Endothelial cell (in vitro differentiated cells): ENCODE measurements around the gene CEP85. TPM values are rescaled to one million over a fixed set of nuclear protein-coding genes. Genes with fewer than 3 reads are reported as not detected.

Source experiments
- DNase-seq: peaks from one replicate; pipeline ENCODE4 v3.0.0; 2021; ENCODE audit warnings: low spot score
- H3K27ac Mint-ChIP-seq: one replicate; pipeline ENCODE4 v1.8.0; 2021; ENCODE audit warnings: mixed read lengths, inconsistent platforms; ENCODE audit not compliant: unreplicated experiment
- H3K27me3 Mint-ChIP-seq: one replicate; pipeline ENCODE4 v1.8.0; 2021; ENCODE audit warnings: mild to moderate bottlenecking, moderate library complexity, mixed read lengths, inconsistent platforms; ENCODE audit not compliant: unreplicated experiment
- H3K36me3 Mint-ChIP-seq: one replicate; pipeline ENCODE4 v1.8.0; 2021; ENCODE audit warnings: mild to moderate bottlenecking, low read depth, mixed read lengths, inconsistent platforms; ENCODE audit not compliant: unreplicated experiment
- H3K4me1 Mint-ChIP-seq: one replicate; pipeline ENCODE4 v1.8.0; 2021; ENCODE audit warnings: mild to moderate bottlenecking, mixed read lengths, inconsistent platforms; ENCODE audit not compliant: unreplicated experiment
- H3K4me3 Mint-ChIP-seq: one replicate; pipeline ENCODE4 v1.8.0; 2021; ENCODE audit warnings: mild to moderate bottlenecking, mixed read lengths, inconsistent platforms; ENCODE audit not compliant: unreplicated experiment
- H3K9me3 Mint-ChIP-seq: one replicate; pipeline ENCODE4 v1.8.0; 2021; ENCODE audit warnings: mixed read lengths, inconsistent platforms; ENCODE audit not compliant: unreplicated experiment
- total RNA-seq: library from RNA; stranded (reverse); fragmentation: NEBNext Ultra II Directional; extraction: Animal tissue kit (Norgen Biotek cat#: 25700); gene quantifications from one replicate; pipeline ENCODE4 v1.2.1, GENCODE V29; 2021; ENCODE audit not compliant: unreplicated experiment
- TF ChIP-seq, protein P1 (sequence below): fragments of 200-600 bp; sonication (generic); IDR thresholded peaks from one replicate; pipeline ENCODE4 v1.5.0; 2021; ENCODE audit warnings: antibody characterized with exemption; ENCODE audit not compliant: unreplicated experiment

The CEP85 gene
- total RNA-seq, 1 donor from 2014 or later, result 9.7 TPM

DNA sequence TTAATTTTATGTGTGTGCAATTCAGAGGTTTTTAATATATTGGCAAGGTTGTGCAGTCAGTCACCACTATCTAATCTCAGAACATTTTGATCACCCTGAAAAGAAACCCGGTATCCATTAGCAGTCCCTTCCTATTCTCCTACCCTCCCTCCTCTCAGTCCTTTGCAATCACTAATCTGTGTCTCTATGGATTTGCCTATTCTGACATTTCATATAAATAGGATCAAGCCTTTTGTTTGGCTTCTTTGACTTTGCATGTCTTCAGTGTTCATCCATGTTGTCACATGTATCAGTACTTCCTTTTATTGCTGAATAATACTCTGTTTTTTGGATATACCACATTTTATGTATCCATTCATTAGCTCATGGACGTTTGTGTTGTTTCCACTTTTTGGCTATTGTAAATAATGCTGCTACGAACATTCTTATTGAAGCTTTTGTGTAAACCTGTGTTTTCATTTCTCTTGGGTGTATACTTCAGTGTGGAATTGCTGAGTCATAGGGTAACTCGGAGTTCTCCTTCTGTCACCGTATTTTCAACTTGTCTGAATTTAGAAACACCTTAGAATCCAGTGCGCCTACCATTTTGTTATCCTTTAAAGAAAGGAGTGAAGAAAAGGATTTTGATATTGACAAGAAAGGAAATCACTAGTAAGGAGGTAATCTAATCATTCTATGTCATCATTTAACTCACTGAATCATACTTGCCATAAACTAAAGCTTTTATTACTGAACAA, 3.4 kb downstream of the CEP85 start:
- H3K9me3 Mint-ChIP-seq, result no peaks in the 10 kb centered on the region
- no peak for DNase-seq
- TF ChIP-seq, protein P1, sequence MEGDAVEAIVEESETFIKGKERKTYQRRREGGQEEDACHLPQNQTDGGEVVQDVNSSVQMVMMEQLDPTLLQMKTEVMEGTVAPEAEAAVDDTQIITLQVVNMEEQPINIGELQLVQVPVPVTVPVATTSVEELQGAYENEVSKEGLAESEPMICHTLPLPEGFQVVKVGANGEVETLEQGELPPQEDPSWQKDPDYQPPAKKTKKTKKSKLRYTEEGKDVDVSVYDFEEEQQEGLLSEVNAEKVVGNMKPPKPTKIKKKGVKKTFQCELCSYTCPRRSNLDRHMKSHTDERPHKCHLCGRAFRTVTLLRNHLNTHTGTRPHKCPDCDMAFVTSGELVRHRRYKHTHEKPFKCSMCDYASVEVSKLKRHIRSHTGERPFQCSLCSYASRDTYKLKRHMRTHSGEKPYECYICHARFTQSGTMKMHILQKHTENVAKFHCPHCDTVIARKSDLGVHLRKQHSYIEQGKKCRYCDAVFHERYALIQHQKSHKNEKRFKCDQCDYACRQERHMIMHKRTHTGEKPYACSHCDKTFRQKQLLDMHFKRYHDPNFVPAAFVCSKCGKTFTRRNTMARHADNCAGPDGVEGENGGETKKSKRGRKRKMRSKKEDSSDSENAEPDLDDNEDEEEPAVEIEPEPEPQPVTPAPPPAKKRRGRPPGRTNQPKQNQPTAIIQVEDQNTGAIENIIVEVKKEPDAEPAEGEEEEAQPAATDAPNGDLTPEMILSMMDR, result no peak
- peaks cover 4% of the 10 kb centered on the region for H3K27me3 Mint-ChIP-seq
- H3K4me3 Mint-ChIP-seq, result no peak overlapping the region
- H3K36me3 Mint-ChIP-seq, result no peaks in the 10 kb centered on the region
- peaks cover 3% of the 10 kb centered on the region for H3K4me1 Mint-ChIP-seq
- no peak overlapping the region for H3K27ac Mint-ChIP-seq

DNA sequence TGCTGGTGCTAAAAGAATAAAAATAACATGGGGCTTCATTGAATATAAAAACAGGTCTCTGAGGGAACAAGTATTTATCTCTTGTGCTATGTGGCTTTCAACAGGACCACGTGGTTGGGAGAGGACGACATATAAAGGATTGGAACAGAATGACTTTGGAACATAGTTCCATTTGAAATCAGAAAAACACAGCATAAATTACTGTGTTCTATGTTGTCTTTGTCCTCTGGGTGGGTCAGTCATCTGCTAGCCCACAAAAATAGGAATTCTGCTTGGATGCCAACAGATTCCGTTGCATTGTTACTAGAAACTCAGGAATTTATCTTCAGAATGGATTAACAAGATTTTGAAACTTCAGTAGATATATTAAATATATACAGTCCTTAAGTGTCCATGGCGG, 5.9 kb downstream of the CEP85 start:
- no peak for DNase-seq
- Mint-ChIP-seq H3K9me3 (no peaks in the 10 kb centered on the region), H3K27ac (no peak overlapping the region)

DNA sequence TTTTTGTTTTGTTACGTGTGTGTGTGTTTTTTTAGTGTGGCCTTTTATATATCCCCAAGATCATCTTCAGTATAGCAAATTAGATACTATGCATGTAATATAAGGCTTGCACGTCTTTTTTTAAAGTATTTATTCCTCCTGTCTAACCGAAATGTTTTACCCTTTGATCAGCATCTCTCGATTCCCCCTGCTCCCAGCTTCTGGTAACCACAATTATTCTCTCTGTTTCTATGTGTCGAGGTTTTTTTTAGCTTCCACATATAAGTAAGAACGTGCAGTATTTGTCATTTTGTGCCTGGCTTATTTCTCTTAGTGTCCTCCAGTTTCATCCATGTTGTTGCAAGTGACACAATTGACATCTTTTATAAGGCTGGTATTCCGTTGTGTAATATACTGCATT, 18.7 kb downstream of the CEP85 start:
- TF ChIP-seq, protein P1, result no peak
- no peak overlapping the region for H3K4me3 Mint-ChIP-seq
- peaks cover 23% of the 10 kb centered on the region for H3K36me3 Mint-ChIP-seq
- DNase-seq, result no peak
- peaks cover 2% of the 10 kb centered on the region for H3K27me3 Mint-ChIP-seq
- no peak overlapping the region for H3K27ac Mint-ChIP-seq
- no peaks in the 10 kb centered on the region for H3K9me3 Mint-ChIP-seq
- no peaks in the 10 kb centered on the region for H3K4me1 Mint-ChIP-seq

More for the DNA sequence above, 5.9 kb downstream of the CEP85 start:
- Mint-ChIP-seq H3K4me3 (no peak overlapping the region), H3K36me3 (no peaks in the 10 kb centered on the region), H3K4me1 (peaks cover 3% of the 10 kb centered on the region), H3K27me3 (peaks cover 2% of the 10 kb centered on the region)
- TF ChIP-seq, protein P1, result no peak

DNA sequence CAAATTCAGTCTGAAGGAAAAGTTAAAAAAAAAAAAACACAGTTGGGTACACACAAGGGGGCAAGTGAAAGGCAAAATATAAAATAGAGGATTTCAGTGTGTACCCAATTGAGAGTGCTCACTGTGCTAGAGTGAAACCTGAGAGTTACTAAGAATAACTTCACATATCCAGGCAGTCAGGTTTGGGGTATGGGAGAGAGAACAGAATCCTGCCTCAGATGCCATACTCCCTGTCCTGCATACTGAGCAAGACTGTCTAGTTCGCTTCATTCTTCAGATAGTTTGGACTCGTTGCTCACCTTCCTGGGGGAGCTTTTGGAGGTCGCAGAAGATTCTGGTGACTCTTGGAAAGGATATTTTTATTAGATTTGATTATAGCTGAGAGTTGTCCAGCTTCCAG, 20.4 kb downstream of the CEP85 start:
- Mint-ChIP-seq H3K27ac (no peak overlapping the region), H3K27me3 (peaks cover 2% of the 10 kb centered on the region), H3K4me1 (peaks cover 2% of the 10 kb centered on the region), H3K4me3 (no peak overlapping the region), H3K36me3 (peaks cover 28% of the 10 kb centered on the region), H3K9me3 (no peaks in the 10 kb centered on the region)
- TF ChIP-seq, protein P1, result no peak
- DNase-seq, result no peak

DNA sequence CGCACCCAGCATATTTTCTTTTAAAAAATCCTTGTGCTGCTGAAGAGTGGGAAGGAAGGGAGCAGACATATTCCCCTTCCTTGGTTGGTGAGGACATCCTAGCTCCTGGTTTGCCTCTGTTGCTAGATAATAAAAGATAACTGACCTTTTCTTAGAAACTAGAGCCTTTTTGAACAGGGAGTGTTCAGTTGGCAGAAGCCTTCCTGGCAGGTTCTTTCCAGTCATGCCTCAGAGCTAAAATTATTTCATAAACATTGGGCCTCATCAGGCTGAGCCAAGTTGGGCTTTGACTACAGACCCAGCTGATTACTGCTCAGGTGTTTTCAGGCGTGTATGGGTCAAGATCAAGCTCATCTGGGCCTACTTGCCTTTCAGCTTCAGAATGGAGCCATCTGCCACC, 23.2 kb downstream of the CEP85 start:
- Mint-ChIP-seq H3K4me3 (no peak overlapping the region), H3K9me3 (no peaks in the 10 kb centered on the region), H3K27ac (no peak overlapping the region), H3K27me3 (peaks cover 3% of the 10 kb centered on the region), H3K36me3 (peaks cover 24% of the 10 kb centered on the region), H3K4me1 (peaks cover 7% of the 10 kb centered on the region)
- DNase-seq, result no peak
- TF ChIP-seq, protein P1, result no peak
